IMR-90 (cell line): ENCODE measurements around the gene PHACTR3. TPM values are rescaled to one million over a fixed set of nuclear protein-coding genes. Genes with fewer than 3 reads are reported as not detected.

Source experiments
- ATAC-seq: fragments of 200-7000 bp; cut with Tn5 transposase; 2 replicates; pipeline ENCODE4 v1.9.1; 2020; ENCODE audit warnings: low read depth, mild to moderate bottlenecking, moderate library complexity
- BruUV-seq: library from RNA; stranded (reverse); fragments of 400-500 nt; replicated peaks from 2 replicates; lab custom pipeline; 2021; lab: Mats Ljungman, UMichigan
- CTCF ChIA-PET: fragments of 300-600 bp; formaldehyde crosslinking; extraction: SDS; loops from one replicate; lab custom pipeline; 2021; ENCODE audit warnings: antibody characterized with exemption; lab: Yijun Ruan, JAX
- POLR2A ChIA-PET: fragments of 300-600 bp; sonication (Branson Sonifier 250); formaldehyde crosslinking; loops from one replicate; lab custom pipeline; 2022; ENCODE audit warnings: antibody characterized with exemption; ENCODE audit not compliant: unreplicated experiment; lab: Charles Lee
- DNase-seq: peaks from one replicate; pipeline ENCODE4 v3.0.0; 2013
- H2AFZ ChIP-seq: replicated peaks from 2 replicates; pipeline ENCODE3; 2013; ENCODE audit warnings: low read length, mild to moderate bottlenecking; ENCODE audit not compliant: poor library complexity
- H2AK5ac ChIP-seq: 2 replicates; pipeline ENCODE4 v1.6.1; 2013; ENCODE audit warnings: low read depth, low read length, inconsistent platforms
- H2AK9ac ChIP-seq: replicated peaks from 2 replicates; pipeline ENCODE3; 2013; ENCODE audit warnings: mild to moderate bottlenecking, low read depth, low read length, moderate library complexity; ENCODE audit not compliant: poor library complexity
- H2BK120ac ChIP-seq: 2 replicates; pipeline ENCODE4 v1.6.1; 2013; ENCODE audit warnings: low read depth, low read length, inconsistent platforms
- H2BK15ac ChIP-seq: 3 replicates; pipeline ENCODE4 v1.6.1; 2013; ENCODE audit warnings: low read depth, low read length, inconsistent platforms
- H2BK20ac ChIP-seq: 2 replicates; pipeline ENCODE4 v1.6.1; 2013; ENCODE audit warnings: low read depth, mild to moderate bottlenecking, inconsistent platforms, low read length, moderate library complexity
- H2BK5ac ChIP-seq: 2 replicates; pipeline ENCODE4 v1.6.1; 2013; ENCODE audit warnings: mild to moderate bottlenecking, low read depth, low read length, inconsistent platforms; ENCODE audit not compliant: poor library complexity, severe bottlenecking
- H3K14ac ChIP-seq: replicated peaks from 2 replicates; pipeline ENCODE4 v1.6.1; 2013; ENCODE audit warnings: low read depth, low read length, inconsistent platforms
- H3K18ac ChIP-seq: 2 replicates; pipeline ENCODE4 v1.6.1; 2013; ENCODE audit warnings: low read depth, low read length, control low read depth
- H3K23ac ChIP-seq: 2 replicates; pipeline ENCODE4 v1.6.1; 2013; ENCODE audit warnings: low read depth, low read length, inconsistent platforms
- H3K27ac ChIP-seq: 2 replicates; pipeline ENCODE4 v1.5.1; 2013; ENCODE audit warnings: mild to moderate bottlenecking, control low read depth, low read length; ENCODE audit not compliant: insufficient read depth
- H3K27me3 ChIP-seq: 2 replicates; pipeline ENCODE4 v1.6.1; 2013; ENCODE audit warnings: low read length; ENCODE audit not compliant: control insufficient read depth, insufficient read depth
- H3K36me3 ChIP-seq: 2 replicates; pipeline ENCODE4 v1.6.1; 2013; ENCODE audit warnings: low read length, mixed read lengths; ENCODE audit not compliant: control insufficient read depth, insufficient read depth
- H3K4ac ChIP-seq: 2 replicates; pipeline ENCODE4 v1.6.1; 2013; ENCODE audit warnings: low read depth, low read length, inconsistent platforms
- H3K4me1 ChIP-seq: 2 replicates; pipeline ENCODE4 v1.6.1; 2013; ENCODE audit warnings: low read length, mixed read lengths; ENCODE audit not compliant: control insufficient read depth, insufficient read depth
- H3K4me2 ChIP-seq: 2 replicates; pipeline ENCODE4 v1.6.1; 2013; ENCODE audit warnings: low read depth, mild to moderate bottlenecking, control low read depth, low read length, moderate library complexity
- H3K4me3 ChIP-seq: 2 replicates; pipeline ENCODE4 v1.5.1; 2013; ENCODE audit warnings: low read depth, mild to moderate bottlenecking, control low read depth, low read length, moderate library complexity; ENCODE audit not compliant: insufficient read depth
- H3K56ac ChIP-seq: 2 replicates; pipeline ENCODE4 v1.6.1; 2013; ENCODE audit warnings: low read length, inconsistent platforms; ENCODE audit not compliant: insufficient read depth; ENCODE audit errors: extremely low read depth
- H3K79me1 ChIP-seq, 2 experiments: 2 replicates each; pipeline ENCODE4 v1.6.1; 2013; ENCODE audit warnings: low read length in 2 of 2, inconsistent platforms in 1 of 2, low read depth in 1 of 2
- H3K9ac ChIP-seq: 2 replicates; pipeline ENCODE4 v1.6.1; 2013; ENCODE audit warnings: low read depth, low read length, control low read depth
- H3K9me1 ChIP-seq: 2 replicates; pipeline ENCODE4 v1.6.1; 2013; ENCODE audit warnings: low read length, inconsistent platforms; ENCODE audit not compliant: insufficient read depth
- H3K9me3 ChIP-seq: 2 replicates; pipeline ENCODE4 v1.6.1; 2013; ENCODE audit warnings: low read length; ENCODE audit not compliant: control insufficient read depth, insufficient read depth
- H4K20me1 ChIP-seq: 2 replicates; pipeline ENCODE4 v1.6.1; 2013; ENCODE audit warnings: low read length, inconsistent platforms; ENCODE audit not compliant: insufficient read depth
- H4K5ac ChIP-seq: 2 replicates; pipeline ENCODE4 v1.6.1; 2013; ENCODE audit warnings: mild to moderate bottlenecking, low read depth, low read length, control low read depth
- H4K8ac ChIP-seq, 2 experiments: 2 replicates each; pipeline ENCODE4 v1.6.1; 2013; ENCODE audit warnings: low read depth in 2 of 2, low read length in 2 of 2, control low read depth in 1 of 2, inconsistent platforms in 1 of 2
- H4K91ac ChIP-seq: 2 replicates; pipeline ENCODE4 v1.6.1; 2013; ENCODE audit warnings: low read depth, low read length, inconsistent platforms; ENCODE audit not compliant: insufficient read depth
- BHLHE40 ChIP-seq: fragments of 150-350 bp; IDR thresholded peaks from 2 replicates; pipeline ENCODE4 v1.6.1; 2016; ENCODE audit warnings: mild to moderate bottlenecking, low read depth, low read length
- CEBPB ChIP-seq: IDR thresholded peaks from 2 replicates; pipeline ENCODE4 v1.6.1; 2012; ENCODE audit warnings: low read depth, low read length, improper control_type of control experiment
- CHD1 ChIP-seq: IDR thresholded peaks from 2 replicates; pipeline ENCODE4 v1.6.1; 2012; ENCODE audit warnings: low read depth, low read length, improper control_type of control experiment
- MAFK ChIP-seq: IDR thresholded peaks from 2 replicates; pipeline ENCODE4 v1.6.1; 2012; ENCODE audit warnings: low read depth, low read length, improper control_type of control experiment
- MAZ ChIP-seq: IDR thresholded peaks from 2 replicates; pipeline ENCODE4 v1.6.1; 2012; ENCODE audit warnings: low read depth, mild to moderate bottlenecking, low read length, improper control_type of control experiment, moderate library complexity, borderline replicate concordance
- MXI1 ChIP-seq: IDR thresholded peaks from 2 replicates; pipeline ENCODE4 v1.6.1; 2012; ENCODE audit warnings: low read depth, mild to moderate bottlenecking, low read length, moderate library complexity, borderline replicate concordance
- NFE2L2 ChIP-seq: fragments of 150-350 bp; IDR thresholded peaks from 2 replicates; pipeline ENCODE4 v1.6.1; 2016; ENCODE audit warnings: low read depth, mild to moderate bottlenecking, low read length
- POLR2A ChIP-seq: IDR thresholded peaks from 2 replicates; pipeline ENCODE4 v1.6.1; 2012; ENCODE audit warnings: mild to moderate bottlenecking, low read depth, low read length
- RAD21 ChIP-seq: IDR thresholded peaks from 2 replicates; pipeline ENCODE4 v1.6.1; 2012; ENCODE audit warnings: low read length, improper control_type of control experiment
- RCOR1 ChIP-seq: IDR thresholded peaks from 2 replicates; pipeline ENCODE4 v1.6.1; 2012; ENCODE audit warnings: mild to moderate bottlenecking, low read length, improper control_type of control experiment; ENCODE audit not compliant: insufficient replicate concordance
- RFX5 ChIP-seq: IDR thresholded peaks from 2 replicates; pipeline ENCODE4 v1.8.0; 2012; ENCODE audit warnings: low read depth, mild to moderate bottlenecking, low read length, moderate library complexity
- SMC3 ChIP-seq: fragments of 150-350 bp; IDR thresholded peaks from 2 replicates; pipeline ENCODE4 v1.6.1; 2016; ENCODE audit warnings: low read depth, mild to moderate bottlenecking, antibody characterized with exemption, low read length, moderate library complexity
- WGBS, 2 experiments: methylation state at CpG; one replicate each; pipeline versions ENCODE4 v1.1.5 to v1.1.7; 2013; ENCODE audit warnings: missing lambda C conversion rate in 2 of 2; ENCODE audit not compliant: insufficient read length in 1 of 2; ENCODE audit errors: extremely low coverage in 2 of 2; 5-methylcytosine and 5-hydroxymethylcytosine counted together
- dilution Hi-C: fragments of 300-500 bp; cut with HindIII; formaldehyde crosslinking; loops from one replicate; pipeline ENCODE4 v1.14.3; 2018; ENCODE audit warnings: low sequenced_read_pairs; ENCODE audit not compliant: unreplicated experiment
- in situ Hi-C: fragments of 300-500 bp; cut with MboI; formaldehyde crosslinking; loops from 3 replicates; pipeline ENCODE4 v1.14.3; 2019; ENCODE audit warnings: low sequenced_read_pairs, inconsistent platforms, mixed read lengths
- intact Hi-C: fragments of 100-400 bp; cut with micrococcal nuclease; formaldehyde crosslinking; loops from 2 replicates; pipeline ENCODE4 v1.10.0; 2022
- polyA plus RNA-seq, 3 experiments: library from polyadenylated mRNA; depleted of rRNA; stranded (reverse); fragments of >200 nt; gene quantifications; 2 replicates each; pipeline ENCODE4 v1.2.3, GENCODE V29; 2012; ENCODE audit warnings: low replicate concordance in 1 of 3
- total RNA-seq: library from RNA; depleted of rRNA; stranded (reverse); fragments of >200 nt; gene quantifications from 2 replicates; pipeline ENCODE4 v1.2.3, GENCODE V29; 2012
- TF ChIP-seq, protein P1 (sequence below): fragments of 150-350 bp; IDR thresholded peaks from 2 replicates; pipeline ENCODE4 v1.6.1; 2017; ENCODE audit warnings: mild to moderate bottlenecking, antibody characterized with exemption, low read length, low read depth
- TF ChIP-seq, protein P2 (sequence below): conservative IDR thresholded peaks from 2 replicates; pipeline ENCODE4 v1.5.1; 2012; ENCODE audit warnings: mild to moderate bottlenecking, low read depth, low read length, improper control_type of control experiment
- TF ChIP-seq, protein P3 (sequence below): fragments of 150-350 bp; IDR thresholded peaks from 2 replicates; pipeline ENCODE4 v1.6.1; 2016; ENCODE audit warnings: low read depth, mild to moderate bottlenecking, low read length, moderate library complexity, borderline replicate concordance

The PHACTR3 gene
- total and polyA plus RNA-seq, 2 of the 4 experiments (the other 2 are of a cell fraction) = not detected

DNA sequence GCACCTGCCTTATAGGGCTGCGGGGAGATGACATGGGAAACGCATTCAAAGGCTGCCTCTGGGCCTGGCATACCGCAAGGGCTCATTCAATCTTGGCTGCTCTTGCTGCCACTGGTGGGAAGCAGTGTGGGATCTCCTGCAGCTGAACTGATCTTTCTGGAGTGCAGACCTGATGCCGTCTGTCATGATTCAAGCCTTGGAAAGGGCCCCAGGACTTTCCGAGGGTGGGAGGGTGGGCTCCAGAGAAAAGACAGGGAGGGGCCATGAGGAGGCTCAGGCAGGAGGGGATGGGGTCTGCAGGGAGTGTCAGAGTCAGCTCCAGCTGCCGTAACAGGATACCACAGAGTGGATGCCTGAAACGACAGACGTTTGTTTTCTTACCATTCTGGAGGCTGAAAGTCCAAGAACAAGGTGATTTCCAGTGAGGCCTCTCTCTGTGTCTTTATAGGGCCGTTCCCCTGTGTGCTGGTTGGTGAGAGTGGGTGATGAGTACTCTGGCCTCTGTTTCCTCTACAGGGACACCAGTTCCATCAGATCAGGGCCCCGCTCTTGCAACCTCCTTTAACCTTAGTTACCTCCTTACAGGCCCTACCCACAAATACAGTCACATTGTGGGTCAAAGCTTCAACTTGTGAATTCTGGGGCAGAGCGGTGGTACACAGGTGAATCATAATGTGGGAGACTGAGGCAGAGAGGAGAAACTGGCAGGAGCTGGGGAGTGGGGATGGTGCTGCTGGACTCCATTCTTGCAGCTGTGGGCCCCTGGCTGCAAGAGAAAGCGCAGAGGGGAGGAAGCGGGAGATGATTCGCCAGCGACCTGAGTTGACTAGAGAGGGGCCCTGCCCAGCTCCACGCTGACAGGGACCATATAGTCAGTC is 180.7 kb downstream of the PHACTR3 start:
- Histone ChIP-seq H3K4ac (no peak overlapping the region), H3K4me1 (no peaks in the 10 kb centered on the region), H3K14ac (no peak overlapping the region), H3K9me3 (no peaks in the 10 kb centered on the region; the same call in 1 of the 2 replicates), H2AK5ac (no peak overlapping the region), H4K91ac (no peak overlapping the region), H2BK5ac (no peak overlapping the region), H3K27ac (no peak overlapping the region), H3K9me1 (no peaks in the 10 kb centered on the region), H3K18ac (no peak overlapping the region), H2BK15ac (no peak overlapping the region), H2AFZ (no peak overlapping the region), H3K56ac (no peak overlapping the region), H4K20me1 (no peaks in the 10 kb centered on the region), H3K79me1 (no peaks in the 10 kb centered on the region), H3K27me3 (no peaks in the 10 kb centered on the region), H3K23ac (no peak overlapping the region), H3K9ac (no peak overlapping the region), H3K4me2 (no peak overlapping the region), H4K5ac (no peak overlapping the region), H2AK9ac (no peak overlapping the region), H3K36me3 (no peaks in the 10 kb centered on the region), H3K4me3 (no peak overlapping the region), H2BK120ac (no peak overlapping the region), H4K8ac (no peak overlapping the region), H2BK20ac (no peak overlapping the region)
- intact Hi-C loops = no loop called here
- in situ Hi-C loops = no loop called here
- ATAC-seq (no peak), DNase-seq (no peak)
- ChIA-PET POLR2A (no interaction called here), CTCF (no interaction called here)
- dilution Hi-C loops = no loop called here
- no TSS peak for BruUV-seq
- 38% methylated on average over 4 of the region's 16 CpGs; no CpG with 5 or more reads in 1 of the 2 experiments for WGBS, 2 experiments
- no peak for TF ChIP-seq BHLHE40
- no peak for TF ChIP-seq RCOR1
- TF ChIP-seq, protein P1, sequence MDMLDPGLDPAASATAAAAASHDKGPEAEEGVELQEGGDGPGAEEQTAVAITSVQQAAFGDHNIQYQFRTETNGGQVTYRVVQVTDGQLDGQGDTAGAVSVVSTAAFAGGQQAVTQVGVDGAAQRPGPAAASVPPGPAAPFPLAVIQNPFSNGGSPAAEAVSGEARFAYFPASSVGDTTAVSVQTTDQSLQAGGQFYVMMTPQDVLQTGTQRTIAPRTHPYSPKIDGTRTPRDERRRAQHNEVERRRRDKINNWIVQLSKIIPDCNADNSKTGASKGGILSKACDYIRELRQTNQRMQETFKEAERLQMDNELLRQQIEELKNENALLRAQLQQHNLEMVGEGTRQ = no peak
- no peak for TF ChIP-seq MAFK
- no peak for TF ChIP-seq POLR2A
- TF ChIP-seq NFE2L2 = no peak
- TF ChIP-seq, protein P2, sequence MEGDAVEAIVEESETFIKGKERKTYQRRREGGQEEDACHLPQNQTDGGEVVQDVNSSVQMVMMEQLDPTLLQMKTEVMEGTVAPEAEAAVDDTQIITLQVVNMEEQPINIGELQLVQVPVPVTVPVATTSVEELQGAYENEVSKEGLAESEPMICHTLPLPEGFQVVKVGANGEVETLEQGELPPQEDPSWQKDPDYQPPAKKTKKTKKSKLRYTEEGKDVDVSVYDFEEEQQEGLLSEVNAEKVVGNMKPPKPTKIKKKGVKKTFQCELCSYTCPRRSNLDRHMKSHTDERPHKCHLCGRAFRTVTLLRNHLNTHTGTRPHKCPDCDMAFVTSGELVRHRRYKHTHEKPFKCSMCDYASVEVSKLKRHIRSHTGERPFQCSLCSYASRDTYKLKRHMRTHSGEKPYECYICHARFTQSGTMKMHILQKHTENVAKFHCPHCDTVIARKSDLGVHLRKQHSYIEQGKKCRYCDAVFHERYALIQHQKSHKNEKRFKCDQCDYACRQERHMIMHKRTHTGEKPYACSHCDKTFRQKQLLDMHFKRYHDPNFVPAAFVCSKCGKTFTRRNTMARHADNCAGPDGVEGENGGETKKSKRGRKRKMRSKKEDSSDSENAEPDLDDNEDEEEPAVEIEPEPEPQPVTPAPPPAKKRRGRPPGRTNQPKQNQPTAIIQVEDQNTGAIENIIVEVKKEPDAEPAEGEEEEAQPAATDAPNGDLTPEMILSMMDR = no peak
- TF ChIP-seq SMC3 = no peak
- no peak for TF ChIP-seq MAZ
- no peak for TF ChIP-seq RAD21
- TF ChIP-seq CEBPB = no peak
- TF ChIP-seq, protein P3, sequence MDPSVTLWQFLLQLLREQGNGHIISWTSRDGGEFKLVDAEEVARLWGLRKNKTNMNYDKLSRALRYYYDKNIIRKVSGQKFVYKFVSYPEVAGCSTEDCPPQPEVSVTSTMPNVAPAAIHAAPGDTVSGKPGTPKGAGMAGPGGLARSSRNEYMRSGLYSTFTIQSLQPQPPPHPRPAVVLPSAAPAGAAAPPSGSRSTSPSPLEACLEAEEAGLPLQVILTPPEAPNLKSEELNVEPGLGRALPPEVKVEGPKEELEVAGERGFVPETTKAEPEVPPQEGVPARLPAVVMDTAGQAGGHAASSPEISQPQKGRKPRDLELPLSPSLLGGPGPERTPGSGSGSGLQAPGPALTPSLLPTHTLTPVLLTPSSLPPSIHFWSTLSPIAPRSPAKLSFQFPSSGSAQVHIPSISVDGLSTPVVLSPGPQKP = no peak
- TF ChIP-seq CHD1 = no peak
- no peak for TF ChIP-seq RFX5
- TF ChIP-seq MXI1 = no peak
